ENCODE data around the gene TSHZ2.

GRCh38 chr20:53091789-53092188 lies 119.6 kb downstream of the TSHZ2 start:
- TF ChIP-seq, protein P1, sequence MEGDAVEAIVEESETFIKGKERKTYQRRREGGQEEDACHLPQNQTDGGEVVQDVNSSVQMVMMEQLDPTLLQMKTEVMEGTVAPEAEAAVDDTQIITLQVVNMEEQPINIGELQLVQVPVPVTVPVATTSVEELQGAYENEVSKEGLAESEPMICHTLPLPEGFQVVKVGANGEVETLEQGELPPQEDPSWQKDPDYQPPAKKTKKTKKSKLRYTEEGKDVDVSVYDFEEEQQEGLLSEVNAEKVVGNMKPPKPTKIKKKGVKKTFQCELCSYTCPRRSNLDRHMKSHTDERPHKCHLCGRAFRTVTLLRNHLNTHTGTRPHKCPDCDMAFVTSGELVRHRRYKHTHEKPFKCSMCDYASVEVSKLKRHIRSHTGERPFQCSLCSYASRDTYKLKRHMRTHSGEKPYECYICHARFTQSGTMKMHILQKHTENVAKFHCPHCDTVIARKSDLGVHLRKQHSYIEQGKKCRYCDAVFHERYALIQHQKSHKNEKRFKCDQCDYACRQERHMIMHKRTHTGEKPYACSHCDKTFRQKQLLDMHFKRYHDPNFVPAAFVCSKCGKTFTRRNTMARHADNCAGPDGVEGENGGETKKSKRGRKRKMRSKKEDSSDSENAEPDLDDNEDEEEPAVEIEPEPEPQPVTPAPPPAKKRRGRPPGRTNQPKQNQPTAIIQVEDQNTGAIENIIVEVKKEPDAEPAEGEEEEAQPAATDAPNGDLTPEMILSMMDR (IDR thresholded peaks at IDR 0.05; ENCODE audit: insufficient read depth, low read depth, low read length): no peak
- no peak for TF ChIP-seq EZH2 (IDR thresholded peaks at IDR 0.05; ENCODE audit: insufficient read depth, low read length)

Data from astrocyte (in vitro differentiated cells and primary cell).